ENCODE results near the gene DRD4.

- TF ChIP-seq EZH2 (IDR thresholded peaks at IDR 0.05) (no peak), POLR2AphosphoS5 (IDR thresholded peaks at IDR 0.05; ENCODE audit: borderline replicate concordance, low read depth, low read length) (no peak)
Observed at GRCh38 chr11:662689-663274, 25.7 kb downstream of the DRD4 start.
